Measurements from ENCODE around the gene MRPS23. TPM values are rescaled to one million over a fixed set of nuclear protein-coding genes. Genes with fewer than 3 reads are reported as not detected.

Gene MRPS23
- total and polyA plus RNA-seq, 2 of the 13 experiments (the other 11 are each of a cell fraction or from before 2014, with no cell fraction given): 63.2 to 181 TPM

GRCh38 chr17:57859601-57860413 is 10.0 kb upstream of the MRPS23 start:
- intact Hi-C loops (cut with micrococcal nuclease; ENCODE audit: unreplicated experiment): no loop called here
- no peak for TF ChIP-seq JUNB (CRISPR knock-in tag; IDR thresholded peaks at IDR 0.05; ENCODE audit: borderline replicate concordance)
- TF ChIP-seq CHCHD3 (CRISPR knock-in tag; IDR thresholded peaks at IDR 0.05): no peak
- no peak for TF ChIP-seq CBX5 (CRISPR knock-in tag; IDR thresholded peaks at IDR 0.05; ENCODE audit: borderline replicate concordance)
- TF ChIP-seq PATZ1 (CRISPR knock-in tag; IDR thresholded peaks at IDR 0.05): 0 out of 2 replicates have a peak, but pooled peaks have one; percentile 8
- TF ChIP-seq GLI4 (CRISPR knock-in tag; IDR thresholded peaks at IDR 0.05; ENCODE audit: borderline replicate concordance): no peak
- 0 out of 2 replicates have a peak, but pooled peaks have one; percentile 1 for TF ChIP-seq ZC3H13 (CRISPR knock-in tag; IDR thresholded peaks at IDR 0.05)
- TF ChIP-seq SPEN (CRISPR knock-in tag; IDR thresholded peaks at IDR 0.05; ENCODE audit: low read depth): 0 out of 2 replicates have a peak, but pooled peaks have one; percentile 3
- TF ChIP-seq ZNF670 (CRISPR knock-in tag; IDR thresholded peaks at IDR 0.05; ENCODE audit: borderline replicate concordance): no peak
- TF ChIP-seq POLR2AphosphoS5 (IDR thresholded peaks at IDR 0.05; ENCODE audit: low read depth, low read length): no peak
- TF ChIP-seq ZBTB43 (CRISPR knock-in tag; conservative IDR thresholded peaks at IDR 0.05): 0 out of 2 replicates have a peak, but pooled peaks have one; percentile 15
- TF ChIP-seq ZNF768 (CRISPR knock-in tag; IDR thresholded peaks at IDR 0.05): peak; percentile 95
- TF ChIP-seq ZNF362 (CRISPR knock-in tag; IDR thresholded peaks at IDR 0.05; ENCODE audit: borderline replicate concordance): peak; percentile 11; the same call in 1 of the 2 replicates
- 0 out of 2 replicates have a peak, but pooled peaks have one; percentile 48 for TF ChIP-seq ZSCAN21 (CRISPR knock-in tag; IDR thresholded peaks at IDR 0.05; ENCODE audit: borderline replicate concordance)
- no peak for TF ChIP-seq HIC2 (CRISPR knock-in tag; IDR thresholded peaks at IDR 0.05; ENCODE audit: low read depth)
- no peak for TF ChIP-seq ZEB1 (IDR thresholded peaks at IDR 0.05; ENCODE audit: insufficient replicate concordance, low read depth)
- TF ChIP-seq ZMYM3 (CRISPR knock-in tag; IDR thresholded peaks at IDR 0.05): 0 out of 2 replicates have a peak, but pooled peaks have one; percentile 15

More at GRCh38 chr17:57859601-57860413, 10.0 kb upstream of the MRPS23 start:
- Histone ChIP-seq H2AFZ (ENCODE audit: low read length) (no peak overlapping the region), H3K36me3 (replicated peaks in 1 of 2; ENCODE audit: control insufficient read depth in 1 of 2, insufficient read depth in 2 of 2, low read length in 2 of 2) (no peaks in the 10 kb centered on the region), H3K9ac (ENCODE audit: insufficient read depth, low read depth, low read length) (no peak overlapping the region), H3K79me2 (ENCODE audit: insufficient read depth, low read length) (peaks cover 14% of the 10 kb centered on the region), H3K9me3 (ENCODE audit: low read length) (no peaks in the 10 kb centered on the region), H3K27me3 (ENCODE audit: control insufficient read depth in 1 of 2, insufficient read depth in 2 of 2, low read length in 2 of 2) (no peaks in the 10 kb centered on the region; a peak in 1 of 5 replicates), H3K4me3 (replicated peaks in 1 of 3; ENCODE audit: insufficient read depth in 1 of 3, low read depth in 2 of 3, low read length in 3 of 3) (no peak overlapping the region; a peak in 1 of 6 replicates), H3K27ac (ENCODE audit: extremely low read length, insufficient read depth, low read length) (no peak overlapping the region), H4K20me1 (ENCODE audit: insufficient read depth, low read length) (no peaks in the 10 kb centered on the region), H3K4me1 (ENCODE audit: insufficient read depth, low read length) (peaks cover 77% of the 10 kb centered on the region), H3K4me2 (ENCODE audit: low read depth, low read length) (peak overlapping the region; percentile 88; the same call in 1 of the 2 replicates)
- POLR2A ChIA-PET: interaction anchor here (0.6 to 9.4 kb wide), 13 partner anchors 8 to 774 kb away, joined by 3 to 177 read pairs (median 17); partner anchors contain the start of genes AKAP1, DYNLL2, MRPS23 and SRSF1
- DNase-seq (ENCODE audit: low spot score) (no peak), FAIRE-seq (no peak), ATAC-seq (no peak)
- 41% methylated on average over 13 of the region's 13 CpGs for WGBS (ENCODE audit: low lambda C conversion rate)
- no TSS peak for BruUV-seq (replicated peaks)
- CTCF ChIA-PET (ENCODE audit: low intra/inter-chr PET ratio, low total read pairs): no interaction called here
- in situ Hi-C loops (cut with HindIII; ENCODE audit: extremely low pct_ligation_motif_present, low pct_unique_long_range_greater_than_20kb): loop anchor here (5.0 to 10.0 kb wide), 2 partner anchors 137 to 255 kb away; no protein-coding TSS in a partner anchor

All from HepG2 (cell line).